Suppressor macrophage treated with lipopolysaccharide for 4 hours (primary cell): ENCODE results near the gene ZNF106.

Source experiments
- DNase-seq: peaks from one replicate; pipeline ENCODE4 v3.0.0-alpha.2; 2020

The ZNF106 gene

GRCh38 chr15:42364529-42364928, 126.4 kb downstream of the ZNF106 start:
- no peak for DNase-seq

GRCh38 chr15:42363942-42364341, 127.0 kb downstream of the ZNF106 start:
- DNase-seq = no peak

GRCh38 chr15:42363487-42363886, 127.5 kb downstream of the ZNF106 start:
- DNase-seq = no peak
